HepG2 (cell line): Measurements from ENCODE around the gene POFUT2. TPM values are rescaled to one million over a fixed set of nuclear protein-coding genes. Genes with fewer than 3 reads are reported as not detected.

Experiments
- ATAC-seq: fragments of 200-7000 bp; cut with Tn5 transposase; 3 replicates; pipeline ENCODE4 v1.9.1; 2020; ENCODE audit warnings: mild to moderate bottlenecking, moderate library complexity
- BruUV-seq: library from RNA; stranded (reverse); fragments of 400-500 nt; replicated peaks from 2 replicates; lab custom pipeline; 2021; lab: Mats Ljungman, UMichigan
- CTCF ChIA-PET: fragments of 300-600 bp; formaldehyde crosslinking; extraction: SDS; loops from one replicate; lab custom pipeline; 2021; ENCODE audit warnings: low total read pairs, inconsistent platforms, low intra/inter-chr PET ratio; lab: Yijun Ruan, JAX
- POLR2A ChIA-PET: fragments of 350-600 bp; sonication (Branson Sonifier 250); formaldehyde crosslinking; loops from one replicate; lab custom pipeline; 2020; ENCODE audit warnings: antibody characterized with exemption, inconsistent platforms; lab: Yijun Ruan, JAX
- DNase-seq: peaks from one replicate; pipeline ENCODE4 v3.0.0-alpha.2; 2015; ENCODE audit warnings: low spot score
- FAIRE-seq: peaks from 3 replicates; lab custom pipeline; 2011; peaks lifted over from hg19 to GRCh38; lab: Jason Lieb, UNC
- H2AFZ ChIP-seq: one replicate; pipeline ENCODE4 v1.6.1; 2011; ENCODE audit warnings: low read length, inconsistent platforms
- H3K27ac ChIP-seq: fragments of 300-600 bp; 3 replicates; pipeline ENCODE4 v1.8.0; 2011; ENCODE audit warnings: mixed run types, mild to moderate bottlenecking, mixed read lengths, low read length, inconsistent platforms; ENCODE audit not compliant: insufficient read depth; ENCODE audit errors: extremely low read length
- H3K27me3 ChIP-seq, 2 experiments: fragments of 200-600 bp in 1 of 2; 2 replicates in 1 of 2; 3 replicates in 1 of 2; pipeline versions ENCODE4 v1.6.0 to v1.8.0; 2011; ENCODE audit warnings: low read length in 2 of 2, mild to moderate bottlenecking in 2 of 2, moderate library complexity in 2 of 2, inconsistent platforms in 1 of 2; ENCODE audit not compliant: insufficient read depth in 2 of 2, control insufficient read depth in 1 of 2
- H3K36me3 ChIP-seq, 2 experiments: fragments of 200-600 bp in 1 of 2; replicated peaks in 1 of 2; 2 replicates in 1 of 2; 3 replicates in 1 of 2; pipeline versions ENCODE4 v1.5.1 to v1.8.0; 2011; ENCODE audit warnings: low read length in 2 of 2, inconsistent platforms in 1 of 2; ENCODE audit not compliant: insufficient read depth in 2 of 2, control insufficient read depth in 1 of 2
- H3K4me1 ChIP-seq: 2 replicates; pipeline ENCODE4 v1.5.1; 2012; ENCODE audit warnings: low read length, inconsistent platforms; ENCODE audit not compliant: insufficient read depth
- H3K4me2 ChIP-seq: 2 replicates; pipeline ENCODE4 v1.6.0; 2011; ENCODE audit warnings: low read depth, low read length, inconsistent platforms
- H3K4me3 ChIP-seq, 3 experiments: fragments of 200-600 bp in 1 of 3; sonication (generic), shearing (Covaris generic) in 1 of 3; replicated peaks in 1 of 3; 2 replicates each; pipeline ENCODE4 v1.5.1; 2011 to 2016; ENCODE audit warnings: low read length in 3 of 3, inconsistent platforms in 2 of 3, low read depth in 2 of 3, mild to moderate bottlenecking in 2 of 3, control low read depth in 1 of 3, mixed read lengths in 1 of 3; ENCODE audit not compliant: insufficient read depth in 1 of 3
- H3K79me2 ChIP-seq: one replicate; pipeline ENCODE4 v1.6.1; 2011; ENCODE audit warnings: low read length, inconsistent platforms; ENCODE audit not compliant: insufficient read depth
- H3K9ac ChIP-seq: 2 replicates; pipeline ENCODE4 v1.6.0; 2011; ENCODE audit warnings: mild to moderate bottlenecking, low read depth, low read length, inconsistent platforms; ENCODE audit not compliant: insufficient read depth
- H3K9me3 ChIP-seq: 2 replicates; pipeline ENCODE4 v1.5.1; 2012; ENCODE audit warnings: mild to moderate bottlenecking, low read length
- H4K20me1 ChIP-seq: 2 replicates; pipeline ENCODE4 v1.6.0; 2011; ENCODE audit warnings: inconsistent platforms, mild to moderate bottlenecking, low read length, moderate library complexity; ENCODE audit not compliant: insufficient read depth
- AHDC1 ChIP-seq: sonication (generic); formaldehyde crosslinking; IDR thresholded peaks from 2 replicates; pipeline ENCODE4 v1.5.1; 2020; ENCODE audit warnings: mild to moderate bottlenecking, missing genetic modification reagents, borderline replicate concordance
- CREM ChIP-seq, 2 experiments: sonication (generic) in 1 of 2; formaldehyde crosslinking in 1 of 2; IDR thresholded peaks; 2 replicates each; pipeline versions ENCODE4 v1.4.0 to v1.6.1; 2016 to 2020; ENCODE audit warnings: antibody characterized with exemption in 1 of 2, mild to moderate bottlenecking in 1 of 2, missing genetic modification reagents in 1 of 2
- ELF3 ChIP-seq: IDR thresholded peaks from 2 replicates; pipeline ENCODE4 v1.6.1; 2016; ENCODE audit warnings: missing genetic modification reagents, missing compliant biosample characterization
- PHF5A ChIP-seq: IDR thresholded peaks from one replicate; pipeline ENCODE4 v1.6.1; 2018; ENCODE audit warnings: low read depth, missing genetic modification reagents; ENCODE audit not compliant: unreplicated experiment
- REXO4 ChIP-seq: sonication (generic); formaldehyde crosslinking; IDR thresholded peaks from 2 replicates; pipeline ENCODE4 v1.8.0; 2022; ENCODE audit warnings: missing genetic modification reagents, mild to moderate bottlenecking, borderline replicate concordance
- RNF2 ChIP-seq: fragments of 450-650 bp; conservative IDR thresholded peaks from 2 replicates; pipeline ENCODE4 v1.6.1; 2016; ENCODE audit warnings: low read depth
- SCMH1 ChIP-seq: sonication (generic); formaldehyde crosslinking; IDR thresholded peaks from 2 replicates; pipeline ENCODE4 v1.9.0; 2021; ENCODE audit warnings: missing genetic modification reagents, mild to moderate bottlenecking, borderline replicate concordance
- STAG1 ChIP-seq: sonication (generic); formaldehyde crosslinking; IDR thresholded peaks from 2 replicates; pipeline ENCODE4 v1.4.0; 2020; ENCODE audit warnings: missing genetic modification reagents
- YEATS2 ChIP-seq: sonication (generic); formaldehyde crosslinking; IDR thresholded peaks from 2 replicates; pipeline ENCODE4 v1.4.0; 2020; ENCODE audit warnings: missing genetic modification reagents, borderline replicate concordance
- ZBTB33 ChIP-seq: sonication (generic); formaldehyde crosslinking; IDR thresholded peaks from 2 replicates; pipeline ENCODE4 v1.4.0; 2020; ENCODE audit warnings: missing genetic modification reagents
- ZFY ChIP-seq: sonication (generic); formaldehyde crosslinking; IDR thresholded peaks from 2 replicates; pipeline ENCODE4 v1.4.0; 2020; ENCODE audit warnings: missing genetic modification reagents
- ZMYM4 ChIP-seq: sonication (generic); formaldehyde crosslinking; IDR thresholded peaks from 2 replicates; pipeline ENCODE4 v1.8.1; 2023; ENCODE audit warnings: mild to moderate bottlenecking, missing genetic modification reagents
- ZNF18 ChIP-seq: sonication (generic); formaldehyde crosslinking; IDR thresholded peaks from 2 replicates; pipeline ENCODE4 v1.8.0; 2022; ENCODE audit warnings: mild to moderate bottlenecking, missing genetic modification reagents; ENCODE audit not compliant: insufficient replicate concordance
- ZNF282 ChIP-seq: fragments of 450-650 bp; IDR thresholded peaks from 2 replicates; pipeline ENCODE4 v1.6.1; 2018; ENCODE audit not compliant: partially characterized antibody
- ZNF547 ChIP-seq: sonication (generic); formaldehyde crosslinking; IDR thresholded peaks from 2 replicates; pipeline ENCODE4 v1.5.1; 2020; ENCODE audit warnings: mild to moderate bottlenecking, missing genetic modification reagents
- ZNF644 ChIP-seq: IDR thresholded peaks from 2 replicates; pipeline ENCODE4 v1.6.1; 2016; ENCODE audit warnings: low read depth
- WGBS: methylation state at CpG from one replicate; pipeline ENCODE4 v1.1.6; 2017; ENCODE audit warnings: low lambda C conversion rate; 5-methylcytosine and 5-hydroxymethylcytosine counted together
- in situ Hi-C: cut with HindIII; loops from 2 replicates; pipeline ENCODE4 v1.10.0; 2017; ENCODE audit warnings: low pct_unique_long_range_greater_than_20kb; ENCODE audit not compliant: extremely low pct_ligation_motif_present
- intact Hi-C: fragments of 100-400 bp; cut with micrococcal nuclease; formaldehyde crosslinking; loops from one replicate; pipeline ENCODE4 v1.10.0; 2022; ENCODE audit not compliant: unreplicated experiment
- polyA plus RNA-seq, 8 experiments: library from polyadenylated mRNA; depleted of rRNA in 3 of 8; stranded (reverse) in 7 of 8; unstranded in 1 of 8; fragments of >200 nt; fragmentation: Illumina TruSeq in 4 of 8; extraction: Trizol in 4 of 8; gene quantifications; 2 replicates each; pipeline versions ENCODE4 v1.2.1 to v1.2.3, GENCODE V29; 2011 to 2016; ENCODE audit warnings: low read depth in 4 of 8, missing spikeins in 1 of 8, mixed read lengths in 1 of 8; ENCODE audit not compliant: insufficient read depth in 1 of 8
- total RNA-seq, 5 experiments: library from RNA; depleted of rRNA; stranded (reverse); fragments of >200 nt; fragmentation: Illumina TruSeq; extraction: Trizol; gene quantifications; 2 replicates each; pipeline ENCODE4 v1.2.3, GENCODE V29; 2016; ENCODE audit warnings: low read depth in 1 of 5

POFUT2 gene
- total and polyA plus RNA-seq, 2 of the 13 experiments (the other 11 are each of a cell fraction or from before 2014, with no cell fraction given): 22.8 to 24.0 TPM

GRCh38 chr21:45270306-45270821 lies 17.3 kb downstream of the POFUT2 start:
- H3K27ac ChIP-seq: no peak overlapping the region
- no peak for FAIRE-seq
- ChIA-PET POLR2A (no interaction called here), CTCF (interaction anchor here (1.4 kb wide), 1 partner anchor 130 kb away, joined by 7 read pairs; no protein-coding TSS in a partner anchor)
- no peak overlapping the region for H3K4me3 ChIP-seq
- peak; percentile 78 for ATAC-seq
- H3K27me3 ChIP-seq: no peaks in the 10 kb centered on the region
- no peaks in the 10 kb centered on the region for H3K79me2 ChIP-seq
- intact Hi-C loops: loop anchor here (5.0 kb wide), 1 partner anchor 128 kb away; no protein-coding TSS in a partner anchor
- no TSS peak for BruUV-seq
- no peak for DNase-seq
- H3K4me2 ChIP-seq: no peak overlapping the region
- H3K4me1 ChIP-seq: no peaks in the 10 kb centered on the region
- peaks cover 10% of the 10 kb centered on the region; the same call in 1 of the 2 replicates for H3K9me3 ChIP-seq
- H2AFZ ChIP-seq: no peak overlapping the region
- H3K9ac ChIP-seq: no peak overlapping the region
- H3K36me3 ChIP-seq: peaks cover 14 to 65% of the 10 kb centered on the region in 2 experiments; a peak in 4 of 5 replicates
- in situ Hi-C loops: no loop called here
- WGBS: 91% methylated on average over 8 of the region's 13 CpGs
- H4K20me1 ChIP-seq: no peaks in the 10 kb centered on the region; the same call in 1 of the 2 replicates
- TF ChIP-seq RNF2: no peak
- TF ChIP-seq ZBTB33: peak; percentile 73
- no peak for TF ChIP-seq AHDC1 (CRISPR knock-in tag)
- TF ChIP-seq ZMYM4 (CRISPR knock-in tag): peak; percentile 61; the same call in 1 of the 2 replicates
- TF ChIP-seq ZNF18 (CRISPR knock-in tag): no peak
- TF ChIP-seq CREM (IDR thresholded peaks at IDR 0.05): no peak
- no peak for TF ChIP-seq CREM (CRISPR knock-in tag; IDR thresholded peaks at IDR 0.05)
- no peak for TF ChIP-seq ZFY (CRISPR knock-in tag)
- no peak for TF ChIP-seq ZNF644 (CRISPR knock-in tag)
- TF ChIP-seq ZNF547 (CRISPR knock-in tag): no peak
- TF ChIP-seq ELF3 (CRISPR knock-in tag): no peak
- no peak for TF ChIP-seq SCMH1 (CRISPR knock-in tag)
- TF ChIP-seq YEATS2 (CRISPR knock-in tag): no peak
- TF ChIP-seq PHF5A: no peak
- TF ChIP-seq ZNF282: no peak
- TF ChIP-seq STAG1: peak; percentile 23; the same call in 1 of the 2 replicates
- TF ChIP-seq REXO4 (CRISPR knock-in tag): no peak
